ENCODE data around the gene CRYZL1.

The CRYZL1 gene

DNA sequence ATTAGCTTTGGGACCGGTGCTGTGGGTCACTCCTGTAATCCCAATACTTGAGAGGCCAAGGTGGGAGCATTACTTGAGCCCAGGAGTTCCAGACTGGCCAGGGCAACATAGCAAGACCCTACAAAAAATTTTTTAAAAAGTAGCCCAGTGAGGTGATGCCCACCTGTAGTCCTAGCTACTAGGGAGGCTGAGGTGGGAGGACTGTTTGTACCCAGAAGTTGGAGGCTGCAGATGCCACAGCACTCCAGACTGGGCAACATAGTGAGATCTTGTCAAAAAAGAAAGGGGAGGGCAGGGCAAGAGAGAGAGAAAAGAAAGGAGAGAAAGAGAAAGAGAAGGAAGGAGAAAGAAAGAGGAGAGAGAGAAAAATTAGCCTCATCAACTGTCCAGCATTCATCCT, 7.0 kb upstream of the CRYZL1 start:
- H3K36me3 ChIP-seq (ENCODE audit: control insufficient read depth, insufficient read depth, low read length), result no peaks in the 10 kb centered on the region
- no peak for TF ChIP-seq CTCF (IDR thresholded peaks at IDR 0.05; ENCODE audit: insufficient read depth, low read length, poor library complexity, severe bottlenecking)

DNA sequence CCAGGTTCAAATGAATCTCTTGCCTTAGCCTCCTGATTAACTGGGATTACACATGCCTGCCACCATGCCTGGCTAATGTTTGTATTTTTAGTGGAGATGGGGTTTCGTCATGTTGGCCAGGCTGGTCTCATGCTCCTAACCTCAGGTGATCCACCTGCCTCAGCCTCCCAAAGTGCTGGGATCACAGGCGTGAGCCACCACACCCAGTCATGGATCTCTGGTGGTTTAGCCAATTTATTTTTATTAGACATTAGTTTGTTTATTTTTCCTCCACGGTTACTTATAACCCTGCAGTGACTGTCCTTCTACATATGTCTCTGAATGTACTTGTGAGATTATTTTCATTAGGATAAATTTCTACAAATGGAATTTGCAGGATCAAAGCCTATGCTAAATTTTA, 6.0 kb upstream of the CRYZL1 start:
- no peak for TF ChIP-seq CTCF (IDR thresholded peaks at IDR 0.05; ENCODE audit: insufficient read depth, low read length, poor library complexity, severe bottlenecking)
- Histone ChIP-seq H3K4me3 (replicated peaks; ENCODE audit: low read depth, low read length) (no peak overlapping the region), H3K36me3 (ENCODE audit: control insufficient read depth, insufficient read depth, low read length) (no peaks in the 10 kb centered on the region), H3K27me3 (replicated peaks; ENCODE audit: control insufficient read depth, insufficient read depth, low read length) (no peaks in the 10 kb centered on the region)
- no peak for DNase-seq (ENCODE audit: extremely low read depth, insufficient read length)

More for the DNA sequence above, 7.0 kb upstream of the CRYZL1 start:
- Histone ChIP-seq H3K4me3 (replicated peaks; ENCODE audit: low read depth, low read length) (no peak overlapping the region), H3K27me3 (replicated peaks; ENCODE audit: control insufficient read depth, insufficient read depth, low read length) (no peaks in the 10 kb centered on the region)
- DNase-seq (ENCODE audit: extremely low read depth, insufficient read length), result no peak

- no peak overlapping the region for H3K4me3 ChIP-seq (replicated peaks; ENCODE audit: low read depth, low read length)
- H3K36me3 ChIP-seq (ENCODE audit: control insufficient read depth, insufficient read depth, low read length), result no peaks in the 10 kb centered on the region
- no peak for TF ChIP-seq CTCF (IDR thresholded peaks at IDR 0.05; ENCODE audit: insufficient read depth, low read length, poor library complexity, severe bottlenecking)
- H3K27me3 ChIP-seq (replicated peaks; ENCODE audit: control insufficient read depth, insufficient read depth, low read length), result no peaks in the 10 kb centered on the region
- no peak for DNase-seq (ENCODE audit: extremely low read depth, insufficient read length)
Measured at GRCh38 chr21:33645730-33646129, 4.2 kb upstream of the CRYZL1 start.

DNA sequence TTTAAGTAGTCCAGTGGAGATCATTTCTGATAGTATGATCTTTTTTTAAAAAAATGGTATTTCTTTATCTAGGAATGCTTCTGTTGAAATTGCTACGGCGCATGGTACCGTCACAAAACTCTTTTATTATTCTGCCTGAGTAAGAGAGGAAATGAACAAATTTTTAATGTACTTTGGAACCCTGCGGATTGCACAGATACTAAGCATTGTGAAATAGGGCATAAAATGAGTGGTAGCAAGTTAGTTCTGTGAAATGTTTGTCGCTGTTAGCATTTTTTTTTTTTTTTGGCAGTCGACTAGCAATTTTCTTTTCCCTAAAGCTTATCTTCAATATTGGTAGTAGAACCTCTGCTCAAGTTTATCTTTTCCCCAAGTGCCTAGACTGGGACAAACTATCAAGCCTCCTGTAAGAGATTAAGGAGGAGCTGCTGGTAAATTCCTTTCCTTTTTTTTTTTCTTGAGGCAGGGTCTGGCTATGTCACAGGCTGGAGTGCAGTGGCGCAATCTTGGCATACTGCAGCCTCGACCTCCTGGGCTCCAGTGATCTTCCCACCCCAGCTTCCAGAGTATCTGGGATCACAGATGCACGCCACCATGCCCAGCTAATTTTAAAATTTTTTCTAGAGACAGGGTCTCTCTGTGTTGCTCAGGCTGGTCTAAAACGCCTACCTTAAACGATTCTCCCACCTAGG, 3.0 kb upstream of the CRYZL1 start:
- Histone ChIP-seq H3K4me3 (replicated peaks; ENCODE audit: low read depth, low read length) (no peak overlapping the region), H3K36me3 (ENCODE audit: control insufficient read depth, insufficient read depth, low read length) (no peaks in the 10 kb centered on the region), H3K27me3 (replicated peaks; ENCODE audit: control insufficient read depth, insufficient read depth, low read length) (no peaks in the 10 kb centered on the region)
- DNase-seq (ENCODE audit: extremely low read depth, insufficient read length), result no peak
- TF ChIP-seq CTCF (IDR thresholded peaks at IDR 0.05; ENCODE audit: insufficient read depth, low read length, poor library complexity, severe bottlenecking), result no peak

- DNase-seq (ENCODE audit: extremely low read depth, insufficient read length), result no peak
- no peak for TF ChIP-seq CTCF (IDR thresholded peaks at IDR 0.05; ENCODE audit: insufficient read depth, low read length, poor library complexity, severe bottlenecking)
- Histone ChIP-seq H3K4me3 (replicated peaks; ENCODE audit: low read depth, low read length) (peak overlapping the region; percentile 88; the same call in 1 of the 2 replicates), H3K27me3 (replicated peaks; ENCODE audit: control insufficient read depth, insufficient read depth, low read length) (no peaks in the 10 kb centered on the region), H3K36me3 (ENCODE audit: control insufficient read depth, insufficient read depth, low read length) (no peaks in the 10 kb centered on the region)
Measured at GRCh38 chr21:33643658-33644311, 2.2 kb upstream of the CRYZL1 start.

All from GM06990 (cell line).